K562 (cell line): ENCODE results near the gene CDKN2D. TPM values are rescaled to one million over a fixed set of nuclear protein-coding genes. Genes with fewer than 3 reads are reported as not detected.

Source experiments
- CBX3 ChIP-seq, 2 experiments: IDR thresholded peaks; 1 replicate in 1 of 2; 2 replicates in 1 of 2; pipeline ENCODE4 v1.6.1; 2012; ENCODE audit warnings: inconsistent platforms in 2 of 2, low read length in 2 of 2, borderline replicate concordance in 1 of 2, control low read depth in 1 of 2
- CHD4 ChIP-seq: fragments of 200-600 bp; sonication (generic); IDR thresholded peaks from 3 replicates; pipeline ENCODE4 v1.6.1; 2012; ENCODE audit warnings: low read depth, mild to moderate bottlenecking, mixed read lengths, low read length, inconsistent platforms; ENCODE audit not compliant: insufficient read depth, insufficient replicate concordance, poor library complexity, severe bottlenecking
- ETV1 ChIP-seq: fragments of 450-650 bp; conservative IDR thresholded peaks from 2 replicates; pipeline ENCODE4 v1.6.1; 2016; ENCODE audit warnings: missing genetic modification characterization, control low read depth, low read depth, missing compliant biosample characterization
- MYC ChIP-seq, 2 experiments: fragments of 250-450 bp in 1 of 2; sonication (Bioruptor Pico) in 1 of 2; IDR thresholded peaks; 2 replicates each; pipeline versions ENCODE4 v1.5.1 to v1.6.1; 2012 to 2021; ENCODE audit warnings: low read depth in 2 of 2, borderline replicate concordance in 1 of 2, improper control_type of control experiment in 1 of 2, low read length in 1 of 2, mild to moderate bottlenecking in 1 of 2, moderate library complexity in 1 of 2
- RBFOX2 ChIP-seq: fragments of 200-400 bp; formaldehyde crosslinking; IDR thresholded peaks from 2 replicates; pipeline ENCODE4 v1.6.1; 2017; ENCODE audit warnings: low read depth, mild to moderate bottlenecking, low read length, moderate library complexity
- SIN3A ChIP-seq, 2 experiments: fragments of 150-350 bp in 1 of 2; IDR thresholded peaks; 2 replicates each; pipeline ENCODE4 v1.6.1; 2011 to 2016; ENCODE audit warnings: borderline replicate concordance in 2 of 2, low read depth in 2 of 2, low read length in 2 of 2, mild to moderate bottlenecking in 2 of 2, moderate library complexity in 2 of 2; ENCODE audit not compliant: control insufficient read depth in 1 of 2
- ZFP30 ChIP-seq: fragments of 250-450 bp; sonication (Bioruptor Pico); IDR thresholded peaks from 2 replicates; pipeline ENCODE4 v1.8.0; 2022; ENCODE audit warnings: moderate library complexity, mild to moderate bottlenecking, inconsistent platforms, borderline replicate concordance
- polyA plus RNA-seq, 8 experiments: library from polyadenylated mRNA; depleted of rRNA in 4 of 8; stranded (reverse) in 5 of 8; unstranded in 3 of 8; fragments of >200 nt; fragmentation: Nextera tagmentation in 2 of 8; fragmentation: Illumina TruSeq in 1 of 8; extraction: Ambion mirVana in 2 of 8; extraction: Trizol in 1 of 8; gene quantifications; 2 replicates each; pipeline versions ENCODE4 v1.2.1 to v1.2.3, GENCODE V29; 2011 to 2014; ENCODE audit warnings: inconsistent platforms in 1 of 8, missing spikeins in 1 of 8
- total RNA-seq, 7 experiments: library from RNA; depleted of rRNA in 6 of 7; stranded (reverse); fragments of >200 nt in 6 of 7; fragmentation: Illumina TruSeq in 2 of 7; extraction: Trizol in 2 of 7; gene quantifications; 2 replicates each; pipeline versions ENCODE4 v1.2.1 to v1.2.3, GENCODE V29; 2011 to 2021; ENCODE audit warnings: low replicate concordance in 1 of 7
- TF ChIP-seq, protein P1 (sequence below), 2 experiments: fragments of 450-650 bp; conservative IDR thresholded peaks; 2 replicates each; pipeline ENCODE4 v1.6.1; 2017; ENCODE audit warnings: mild to moderate bottlenecking in 2 of 2, moderate library complexity in 2 of 2
- TF ChIP-seq, protein P2 (sequence below), 2 experiments: IDR thresholded peaks; 2 replicates each; pipeline ENCODE4 v1.6.1; 2012; ENCODE audit warnings: improper control_type of control experiment in 2 of 2, low read depth in 2 of 2, low read length in 2 of 2, borderline replicate concordance in 1 of 2
- TF ChIP-seq, protein P3 (sequence below): sonication (generic); formaldehyde crosslinking; IDR thresholded peaks from 2 replicates; pipeline ENCODE4 v1.8.0; 2022; ENCODE audit warnings: mild to moderate bottlenecking, missing genetic modification reagents
- TF ChIP-seq, protein P4 (sequence below): fragments of 450-650 bp; IDR thresholded peaks from 2 replicates; pipeline ENCODE4 v1.6.1; 2016; ENCODE audit warnings: borderline replicate concordance
- TF ChIP-seq, protein P5 (sequence below): fragments of 450-650 bp; IDR thresholded peaks from 2 replicates; pipeline ENCODE4 v1.6.1; 2014; ENCODE audit warnings: low read depth, mild to moderate bottlenecking, moderate library complexity, borderline replicate concordance
- TF ChIP-seq, protein P6 (sequence below): sonication (generic); formaldehyde crosslinking; IDR thresholded peaks from 2 replicates; pipeline ENCODE4 v1.8.1; 2022; ENCODE audit warnings: missing genetic modification reagents

CDKN2D gene
- total and polyA plus RNA-seq, 9 of the 15 experiments (the other 6 are each of a cell fraction or from before 2014, with no cell fraction given) = 0.41 to 8.2 (median 3.7) TPM

DNA sequence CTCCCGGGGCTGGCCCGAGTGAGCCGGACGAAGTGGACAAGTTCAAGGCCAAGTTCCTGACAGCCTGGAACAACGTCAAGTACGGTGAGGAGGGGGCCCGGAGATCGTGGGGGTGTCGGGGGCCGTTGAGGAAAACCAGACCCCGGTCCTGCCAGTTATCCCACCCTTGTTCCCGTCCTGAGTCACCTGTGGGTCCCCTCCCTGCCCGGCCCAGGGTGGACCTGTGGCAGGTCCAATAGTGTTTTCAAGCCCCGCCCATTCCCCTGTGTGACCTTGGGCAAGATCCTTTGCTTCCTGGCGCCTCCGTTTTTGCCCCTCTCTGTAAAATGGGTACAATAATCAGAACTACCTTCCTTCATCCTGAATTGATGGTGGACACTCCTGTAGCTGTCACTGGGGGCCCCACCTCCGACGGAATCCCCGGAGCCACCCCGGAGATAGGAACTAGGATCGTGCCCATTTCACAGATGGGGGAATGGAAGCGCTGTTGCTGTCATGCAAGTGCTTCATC lies 24.5 kb downstream of the CDKN2D start (continued):
- TF ChIP-seq, protein P1, sequence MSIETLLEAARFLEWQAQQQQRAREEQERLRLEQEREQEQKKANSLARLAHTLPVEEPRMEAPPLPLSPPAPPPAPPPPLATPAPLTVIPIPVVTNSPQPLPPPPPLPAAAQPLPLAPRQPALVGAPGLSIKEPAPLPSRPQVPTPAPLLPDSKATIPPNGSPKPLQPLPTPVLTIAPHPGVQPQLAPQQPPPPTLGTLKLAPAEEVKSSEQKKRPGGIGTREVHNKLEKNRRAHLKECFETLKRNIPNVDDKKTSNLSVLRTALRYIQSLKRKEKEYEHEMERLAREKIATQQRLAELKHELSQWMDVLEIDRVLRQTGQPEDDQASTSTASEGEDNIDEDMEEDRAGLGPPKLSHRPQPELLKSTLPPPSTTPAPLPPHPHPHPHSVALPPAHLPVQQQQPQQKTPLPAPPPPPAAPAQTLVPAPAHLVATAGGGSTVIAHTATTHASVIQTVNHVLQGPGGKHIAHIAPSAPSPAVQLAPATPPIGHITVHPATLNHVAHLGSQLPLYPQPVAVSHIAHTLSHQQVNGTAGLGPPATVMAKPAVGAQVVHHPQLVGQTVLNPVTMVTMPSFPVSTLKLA (conservative IDR thresholded peaks at IDR 0.05) = 0 out of 4 replicates have a peak, but pooled peaks of 1 of the 2 experiments have one; percentile 12
- TF ChIP-seq ETV1 (tag) = peak; percentile 84
- TF ChIP-seq SIN3A (IDR thresholded peaks at IDR 0.05; ENCODE audit: borderline replicate concordance in 2 of 2, control insufficient read depth in 1 of 2, low read depth in 2 of 2, low read length in 2 of 2) = 0 out of 4 replicates have a peak, but pooled peaks of 1 of the 2 experiments have one; percentile 23
- TF ChIP-seq, protein P2, sequence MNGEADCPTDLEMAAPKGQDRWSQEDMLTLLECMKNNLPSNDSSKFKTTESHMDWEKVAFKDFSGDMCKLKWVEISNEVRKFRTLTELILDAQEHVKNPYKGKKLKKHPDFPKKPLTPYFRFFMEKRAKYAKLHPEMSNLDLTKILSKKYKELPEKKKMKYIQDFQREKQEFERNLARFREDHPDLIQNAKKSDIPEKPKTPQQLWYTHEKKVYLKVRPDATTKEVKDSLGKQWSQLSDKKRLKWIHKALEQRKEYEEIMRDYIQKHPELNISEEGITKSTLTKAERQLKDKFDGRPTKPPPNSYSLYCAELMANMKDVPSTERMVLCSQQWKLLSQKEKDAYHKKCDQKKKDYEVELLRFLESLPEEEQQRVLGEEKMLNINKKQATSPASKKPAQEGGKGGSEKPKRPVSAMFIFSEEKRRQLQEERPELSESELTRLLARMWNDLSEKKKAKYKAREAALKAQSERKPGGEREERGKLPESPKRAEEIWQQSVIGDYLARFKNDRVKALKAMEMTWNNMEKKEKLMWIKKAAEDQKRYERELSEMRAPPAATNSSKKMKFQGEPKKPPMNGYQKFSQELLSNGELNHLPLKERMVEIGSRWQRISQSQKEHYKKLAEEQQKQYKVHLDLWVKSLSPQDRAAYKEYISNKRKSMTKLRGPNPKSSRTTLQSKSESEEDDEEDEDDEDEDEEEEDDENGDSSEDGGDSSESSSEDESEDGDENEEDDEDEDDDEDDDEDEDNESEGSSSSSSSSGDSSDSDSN (IDR thresholded peaks at IDR 0.05; ENCODE audit: borderline replicate concordance in 1 of 2, low read depth in 2 of 2, low read length in 2 of 2) = peak in 1 of 2 experiments; percentile 1; a peak in 1 of 4 replicates
- TF ChIP-seq, protein P3, sequence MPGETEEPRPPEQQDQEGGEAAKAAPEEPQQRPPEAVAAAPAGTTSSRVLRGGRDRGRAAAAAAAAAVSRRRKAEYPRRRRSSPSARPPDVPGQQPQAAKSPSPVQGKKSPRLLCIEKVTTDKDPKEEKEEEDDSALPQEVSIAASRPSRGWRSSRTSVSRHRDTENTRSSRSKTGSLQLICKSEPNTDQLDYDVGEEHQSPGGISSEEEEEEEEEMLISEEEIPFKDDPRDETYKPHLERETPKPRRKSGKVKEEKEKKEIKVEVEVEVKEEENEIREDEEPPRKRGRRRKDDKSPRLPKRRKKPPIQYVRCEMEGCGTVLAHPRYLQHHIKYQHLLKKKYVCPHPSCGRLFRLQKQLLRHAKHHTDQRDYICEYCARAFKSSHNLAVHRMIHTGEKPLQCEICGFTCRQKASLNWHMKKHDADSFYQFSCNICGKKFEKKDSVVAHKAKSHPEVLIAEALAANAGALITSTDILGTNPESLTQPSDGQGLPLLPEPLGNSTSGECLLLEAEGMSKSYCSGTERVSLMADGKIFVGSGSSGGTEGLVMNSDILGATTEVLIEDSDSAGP (CRISPR knock-in tag) = no peak
- TF ChIP-seq RBFOX2 = peak; percentile 51
- TF ChIP-seq MYC (IDR thresholded peaks at IDR 0.05; ENCODE audit: low read depth, low read length) = no peak
- 0 out of 2 replicates have a peak, but pooled peaks have one; percentile 53 for TF ChIP-seq MYC (CRISPR knock-in tag; IDR thresholded peaks at IDR 0.05; ENCODE audit: borderline replicate concordance, low read depth)
- TF ChIP-seq CHD4 = peak; percentile 88
- TF ChIP-seq CBX3 (IDR thresholded peaks at IDR 0.05; ENCODE audit: borderline replicate concordance in 1 of 2, low read length in 2 of 2) = 0 out of 3 replicates have a peak, but pooled peaks of 1 of the 2 experiments have one; percentile 12
- TF ChIP-seq ZFP30 (CRISPR knock-in tag) = no peak
- TF ChIP-seq, protein P4, sequence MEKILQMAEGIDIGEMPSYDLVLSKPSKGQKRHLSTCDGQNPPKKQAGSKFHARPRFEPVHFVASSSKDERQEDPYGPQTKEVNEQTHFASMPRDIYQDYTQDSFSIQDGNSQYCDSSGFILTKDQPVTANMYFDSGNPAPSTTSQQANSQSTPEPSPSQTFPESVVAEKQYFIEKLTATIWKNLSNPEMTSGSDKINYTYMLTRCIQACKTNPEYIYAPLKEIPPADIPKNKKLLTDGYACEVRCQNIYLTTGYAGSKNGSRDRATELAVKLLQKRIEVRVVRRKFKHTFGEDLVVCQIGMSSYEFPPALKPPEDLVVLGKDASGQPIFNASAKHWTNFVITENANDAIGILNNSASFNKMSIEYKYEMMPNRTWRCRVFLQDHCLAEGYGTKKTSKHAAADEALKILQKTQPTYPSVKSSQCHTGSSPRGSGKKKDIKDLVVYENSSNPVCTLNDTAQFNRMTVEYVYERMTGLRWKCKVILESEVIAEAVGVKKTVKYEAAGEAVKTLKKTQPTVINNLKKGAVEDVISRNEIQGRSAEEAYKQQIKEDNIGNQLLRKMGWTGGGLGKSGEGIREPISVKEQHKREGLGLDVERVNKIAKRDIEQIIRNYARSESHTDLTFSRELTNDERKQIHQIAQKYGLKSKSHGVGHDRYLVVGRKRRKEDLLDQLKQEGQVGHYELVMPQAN = peak; percentile 50; the same call in 1 of the 2 replicates
- TF ChIP-seq, protein P5, sequence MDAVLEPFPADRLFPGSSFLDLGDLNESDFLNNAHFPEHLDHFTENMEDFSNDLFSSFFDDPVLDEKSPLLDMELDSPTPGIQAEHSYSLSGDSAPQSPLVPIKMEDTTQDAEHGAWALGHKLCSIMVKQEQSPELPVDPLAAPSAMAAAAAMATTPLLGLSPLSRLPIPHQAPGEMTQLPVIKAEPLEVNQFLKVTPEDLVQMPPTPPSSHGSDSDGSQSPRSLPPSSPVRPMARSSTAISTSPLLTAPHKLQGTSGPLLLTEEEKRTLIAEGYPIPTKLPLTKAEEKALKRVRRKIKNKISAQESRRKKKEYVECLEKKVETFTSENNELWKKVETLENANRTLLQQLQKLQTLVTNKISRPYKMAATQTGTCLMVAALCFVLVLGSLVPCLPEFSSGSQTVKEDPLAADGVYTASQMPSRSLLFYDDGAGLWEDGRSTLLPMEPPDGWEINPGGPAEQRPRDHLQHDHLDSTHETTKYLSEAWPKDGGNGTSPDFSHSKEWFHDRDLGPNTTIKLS = no peak
- TF ChIP-seq, protein P6, sequence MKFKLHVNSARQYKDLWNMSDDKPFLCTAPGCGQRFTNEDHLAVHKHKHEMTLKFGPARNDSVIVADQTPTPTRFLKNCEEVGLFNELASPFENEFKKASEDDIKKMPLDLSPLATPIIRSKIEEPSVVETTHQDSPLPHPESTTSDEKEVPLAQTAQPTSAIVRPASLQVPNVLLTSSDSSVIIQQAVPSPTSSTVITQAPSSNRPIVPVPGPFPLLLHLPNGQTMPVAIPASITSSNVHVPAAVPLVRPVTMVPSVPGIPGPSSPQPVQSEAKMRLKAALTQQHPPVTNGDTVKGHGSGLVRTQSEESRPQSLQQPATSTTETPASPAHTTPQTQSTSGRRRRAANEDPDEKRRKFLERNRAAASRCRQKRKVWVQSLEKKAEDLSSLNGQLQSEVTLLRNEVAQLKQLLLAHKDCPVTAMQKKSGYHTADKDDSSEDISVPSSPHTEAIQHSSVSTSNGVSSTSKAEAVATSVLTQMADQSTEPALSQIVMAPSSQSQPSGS (CRISPR knock-in tag) = no peak
